ENCODE measurements around the gene EHD3.
"Not testable (repeated sequence)": the region's sequence is repeated elsewhere in the genome, so short reads cannot be mapped to it uniquely, and the experiment has no call there.

EHD3 gene

DNA sequence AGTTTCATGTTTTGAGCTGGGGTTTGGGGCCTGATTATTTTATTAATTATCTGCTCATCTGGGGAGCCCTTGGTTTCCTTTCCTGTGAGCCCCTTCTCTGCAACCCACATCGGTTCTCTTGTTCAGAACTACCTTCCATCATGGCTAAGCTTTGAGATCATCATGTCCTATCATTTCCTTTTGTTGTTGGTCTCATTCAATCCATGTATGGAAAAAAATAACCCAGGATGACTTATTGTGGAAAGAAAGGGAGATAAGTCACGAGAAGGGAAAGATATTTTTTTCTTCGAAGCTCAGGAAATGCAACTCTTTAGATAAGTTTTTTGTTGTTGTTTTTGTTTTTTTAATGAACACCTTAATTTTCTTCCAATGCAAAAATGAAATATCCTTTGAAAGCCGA lies 43.7 kb downstream of the EHD3 start:
- H3K4me2 ChIP-seq (ENCODE audit: low read depth, low read length): no peak overlapping the region
- TF ChIP-seq EZH2phosphoT487 (IDR thresholded peaks at IDR 0.05; ENCODE audit: low read length): no peak
- no peaks in the 10 kb centered on the region for H3K27me3 ChIP-seq (replicated peaks; ENCODE audit: insufficient read depth, low read length)
- no peaks in the 10 kb centered on the region for H3K9me3 ChIP-seq (replicated peaks; ENCODE audit: insufficient read depth, low read length)
- H4K20me1 ChIP-seq (ENCODE audit: insufficient read depth, low read length): no peaks in the 10 kb centered on the region
- no peak overlapping the region for H3K27ac ChIP-seq (ENCODE audit: low read length)
- H3K79me2 ChIP-seq (ENCODE audit: low read length): no peaks in the 10 kb centered on the region
- no peak overlapping the region for H3K9ac ChIP-seq (ENCODE audit: low read length)
- no peak overlapping the region for H2AFZ ChIP-seq (ENCODE audit: low read length)
- no peaks in the 10 kb centered on the region for H3F3A ChIP-seq (ENCODE audit: insufficient read depth, low read length)
- H3K4me1 ChIP-seq (ENCODE audit: low read length): no peaks in the 10 kb centered on the region
- no peaks in the 10 kb centered on the region for H3K36me3 ChIP-seq (replicated peaks; ENCODE audit: insufficient read depth, low read length)
- no peaks in the 10 kb centered on the region for H3K9me2 ChIP-seq (replicated peaks; ENCODE audit: insufficient read depth, low read length)
- DNase-seq: no peak
- no peak overlapping the region for H3K4me3 ChIP-seq (ENCODE audit: low read length)

DNA sequence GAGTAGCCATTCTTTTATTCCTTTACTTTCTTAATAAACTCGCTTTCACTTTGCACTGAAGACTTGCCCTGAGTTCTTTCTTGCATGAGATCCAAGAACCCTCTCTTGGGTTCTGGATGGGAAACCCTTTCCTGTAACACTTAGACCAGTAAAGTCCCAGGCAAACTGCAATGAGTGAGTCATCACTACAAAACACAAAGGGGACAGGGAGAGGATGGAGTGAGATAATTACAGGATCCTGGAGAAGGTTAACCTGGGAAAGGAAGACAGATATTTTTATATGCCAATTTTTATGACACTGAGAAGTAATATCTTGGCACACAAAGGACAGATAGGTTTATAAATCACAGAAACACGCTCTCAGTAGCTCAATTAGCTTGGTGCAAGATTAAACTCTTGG lies 48.7 kb downstream of the EHD3 start:
- TF ChIP-seq EZH2phosphoT487 (IDR thresholded peaks at IDR 0.05; ENCODE audit: low read length) (no peak), EZH2 (optimal IDR thresholded peaks at IDR 0.05; ENCODE audit: low read depth, low read length) (no peak)
- TF ChIP-seq, protein P1, sequence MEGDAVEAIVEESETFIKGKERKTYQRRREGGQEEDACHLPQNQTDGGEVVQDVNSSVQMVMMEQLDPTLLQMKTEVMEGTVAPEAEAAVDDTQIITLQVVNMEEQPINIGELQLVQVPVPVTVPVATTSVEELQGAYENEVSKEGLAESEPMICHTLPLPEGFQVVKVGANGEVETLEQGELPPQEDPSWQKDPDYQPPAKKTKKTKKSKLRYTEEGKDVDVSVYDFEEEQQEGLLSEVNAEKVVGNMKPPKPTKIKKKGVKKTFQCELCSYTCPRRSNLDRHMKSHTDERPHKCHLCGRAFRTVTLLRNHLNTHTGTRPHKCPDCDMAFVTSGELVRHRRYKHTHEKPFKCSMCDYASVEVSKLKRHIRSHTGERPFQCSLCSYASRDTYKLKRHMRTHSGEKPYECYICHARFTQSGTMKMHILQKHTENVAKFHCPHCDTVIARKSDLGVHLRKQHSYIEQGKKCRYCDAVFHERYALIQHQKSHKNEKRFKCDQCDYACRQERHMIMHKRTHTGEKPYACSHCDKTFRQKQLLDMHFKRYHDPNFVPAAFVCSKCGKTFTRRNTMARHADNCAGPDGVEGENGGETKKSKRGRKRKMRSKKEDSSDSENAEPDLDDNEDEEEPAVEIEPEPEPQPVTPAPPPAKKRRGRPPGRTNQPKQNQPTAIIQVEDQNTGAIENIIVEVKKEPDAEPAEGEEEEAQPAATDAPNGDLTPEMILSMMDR (IDR thresholded peaks at IDR 0.05; ENCODE audit: low read length): no peak
- DNase-seq: no peak
- Histone ChIP-seq H3K9me3 (replicated peaks; ENCODE audit: insufficient read depth, low read length) (no peaks in the 10 kb centered on the region), H4K20me1 (ENCODE audit: insufficient read depth, low read length) (no peaks in the 10 kb centered on the region), H3K36me3 (replicated peaks; ENCODE audit: insufficient read depth, low read length) (no peaks in the 10 kb centered on the region), H3K27ac (ENCODE audit: low read length) (no peak overlapping the region), H3K9me2 (replicated peaks; ENCODE audit: insufficient read depth, low read length) (no peaks in the 10 kb centered on the region), H3K9ac (ENCODE audit: low read length) (no peak overlapping the region), H3K79me2 (ENCODE audit: low read length) (no peaks in the 10 kb centered on the region), H3K27me3 (replicated peaks; ENCODE audit: insufficient read depth, low read length) (no peaks in the 10 kb centered on the region), H3K4me2 (ENCODE audit: low read depth, low read length) (no peak overlapping the region), H3K4me3 (ENCODE audit: low read length) (no peak overlapping the region), H2AFZ (ENCODE audit: low read length) (no peak overlapping the region), H3K4me1 (ENCODE audit: low read length) (no peaks in the 10 kb centered on the region), H3F3A (ENCODE audit: insufficient read depth, low read length) (no peaks in the 10 kb centered on the region)

DNA sequence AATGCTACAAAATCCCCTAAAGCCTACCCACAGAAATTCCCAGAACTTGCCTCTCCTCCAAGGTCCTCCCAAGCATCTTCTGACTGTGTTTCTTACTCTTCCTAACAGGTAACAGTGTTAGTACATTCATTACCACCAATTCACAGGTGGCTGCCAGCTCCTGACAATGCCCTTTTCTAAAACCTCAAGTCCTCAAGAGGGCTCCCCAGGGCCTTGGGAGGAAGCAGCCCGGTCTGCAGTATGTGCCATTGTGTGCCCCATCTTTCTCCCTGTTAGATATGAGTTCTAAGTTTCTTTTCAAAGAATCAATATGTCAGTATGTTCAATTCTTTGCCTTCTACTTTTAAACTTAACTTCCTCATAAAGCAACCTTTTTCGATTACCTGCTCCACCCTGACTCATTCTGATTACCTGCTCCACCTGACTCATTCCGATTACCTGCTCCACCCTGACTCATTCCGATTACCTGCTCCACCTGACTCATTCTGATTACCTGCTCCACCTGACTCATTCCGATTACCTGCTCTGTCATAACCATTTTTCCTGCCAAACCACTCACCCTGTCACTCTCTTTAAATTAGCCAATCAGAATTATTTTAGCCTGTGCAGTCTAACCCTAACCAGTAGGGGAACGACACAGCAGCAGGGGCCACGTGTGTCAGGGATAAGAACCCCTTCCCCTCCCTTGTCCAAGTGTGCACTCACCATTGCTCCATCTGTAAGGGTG lies 49.4 kb downstream of the EHD3 start:
- H3K36me3 ChIP-seq (replicated peaks; ENCODE audit: insufficient read depth, low read length); H3K27me3 ChIP-seq (replicated peaks; ENCODE audit: insufficient read depth, low read length); H3K27ac ChIP-seq (ENCODE audit: low read length); H4K20me1 ChIP-seq (ENCODE audit: insufficient read depth, low read length); H3K9ac ChIP-seq (ENCODE audit: low read length); H3K4me3 ChIP-seq (ENCODE audit: low read length); H3F3A ChIP-seq (ENCODE audit: insufficient read depth, low read length); H3K9me2 ChIP-seq (replicated peaks; ENCODE audit: insufficient read depth, low read length); DNase-seq; H3K79me2 ChIP-seq (ENCODE audit: low read length); H3K4me1 ChIP-seq (ENCODE audit: low read length); H3K9me3 ChIP-seq (replicated peaks; ENCODE audit: insufficient read depth, low read length); H3K4me2 ChIP-seq (ENCODE audit: low read depth, low read length); H2AFZ ChIP-seq (ENCODE audit: low read length): not testable (repeated sequence)

DNA sequence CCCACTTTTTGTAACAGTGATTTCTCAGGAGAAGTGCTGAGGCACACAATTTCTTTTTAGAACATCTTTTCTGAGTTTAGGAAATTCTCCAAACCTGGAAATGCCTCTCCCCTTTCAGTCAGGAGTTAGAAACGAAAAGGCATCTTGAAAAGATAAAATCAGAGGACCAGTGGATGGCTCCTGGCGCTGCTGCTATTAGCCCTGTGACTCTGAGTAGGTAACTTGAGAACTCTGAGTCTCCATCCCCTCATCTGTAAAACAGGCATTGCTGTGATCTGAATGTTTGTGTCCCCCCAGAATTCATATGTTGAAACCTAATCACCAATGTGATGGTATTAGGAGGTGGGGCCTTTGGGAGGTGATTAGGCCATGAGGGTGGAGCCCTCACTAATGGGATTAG lies 50.2 kb downstream of the EHD3 start:
- H3K9ac ChIP-seq (ENCODE audit: low read length): no peak overlapping the region
- no peaks in the 10 kb centered on the region for H3K9me3 ChIP-seq (replicated peaks; ENCODE audit: insufficient read depth, low read length)
- H3K79me2 ChIP-seq (ENCODE audit: low read length): no peaks in the 10 kb centered on the region
- H3K36me3 ChIP-seq (replicated peaks; ENCODE audit: insufficient read depth, low read length): no peaks in the 10 kb centered on the region
- H3K27me3 ChIP-seq (replicated peaks; ENCODE audit: insufficient read depth, low read length): no peaks in the 10 kb centered on the region
- no peaks in the 10 kb centered on the region for H4K20me1 ChIP-seq (ENCODE audit: insufficient read depth, low read length)
- H3K9me2 ChIP-seq (replicated peaks; ENCODE audit: insufficient read depth, low read length): no peaks in the 10 kb centered on the region
- no peak for DNase-seq
- TF ChIP-seq, protein P1 (IDR thresholded peaks at IDR 0.05; ENCODE audit: low read length): no peak
- TF ChIP-seq EZH2 (optimal IDR thresholded peaks at IDR 0.05; ENCODE audit: low read depth, low read length) (no peak), EZH2phosphoT487 (IDR thresholded peaks at IDR 0.05; ENCODE audit: low read length) (no peak)
- H3F3A ChIP-seq (ENCODE audit: insufficient read depth, low read length): no peaks in the 10 kb centered on the region
- H2AFZ ChIP-seq (ENCODE audit: low read length): no peak overlapping the region
- no peaks in the 10 kb centered on the region for H3K4me1 ChIP-seq (ENCODE audit: low read length)
- H3K4me2 ChIP-seq (ENCODE audit: low read depth, low read length): no peak overlapping the region
- H3K4me3 ChIP-seq (ENCODE audit: low read length): no peak overlapping the region
- no peak overlapping the region for H3K27ac ChIP-seq (ENCODE audit: low read length)

All from MM.1S (cell line).